Adipocyte (in vitro differentiated cells): Measurements from ENCODE around the gene NRCAM.

Experiments used
- DNase-seq: peaks from one replicate; pipeline ENCODE4 v3.0.0-alpha.2; 2015; ENCODE audit warnings: low read depth
- H3K27me3 ChIP-seq: replicated peaks from 2 replicates; pipeline ENCODE4 v1.7.0; 2013; ENCODE audit warnings: mild to moderate bottlenecking, low read length, moderate library complexity; ENCODE audit not compliant: control insufficient read depth, insufficient read depth
- H3K36me3 ChIP-seq: 2 replicates; pipeline ENCODE4 v1.7.0; 2013; ENCODE audit warnings: low read length, mild to moderate bottlenecking, moderate library complexity; ENCODE audit not compliant: control insufficient read depth, insufficient read depth, severe bottlenecking
- H3K4me1 ChIP-seq: 2 replicates; pipeline ENCODE4 v1.7.0; 2013; ENCODE audit warnings: mild to moderate bottlenecking, low read length, moderate library complexity; ENCODE audit not compliant: control insufficient read depth, insufficient read depth
- H3K4me3 ChIP-seq: 2 replicates; pipeline ENCODE4 v1.7.0; 2013; ENCODE audit warnings: mild to moderate bottlenecking, low read length, moderate library complexity
- H3K9ac ChIP-seq: 2 replicates; pipeline ENCODE4 v1.7.0; 2013; ENCODE audit warnings: mild to moderate bottlenecking, low read length, moderate library complexity
- H3K9me3 ChIP-seq: 2 replicates; pipeline ENCODE4 v1.7.0; 2013; ENCODE audit warnings: mild to moderate bottlenecking, low read length, moderate library complexity; ENCODE audit not compliant: control insufficient read depth

NRCAM gene

GRCh38 chr7:108112683-108113082 is 343.6 kb downstream of the NRCAM start:
- Histone ChIP-seq H3K27me3 (no peaks in the 10 kb centered on the region), H3K9ac (no peak overlapping the region), H3K9me3 (no peaks in the 10 kb centered on the region), H3K36me3 (no peaks in the 10 kb centered on the region), H3K4me3 (no peak overlapping the region), H3K4me1 (peaks cover 7% of the 10 kb centered on the region)
- DNase-seq, result no peak

- no peaks in the 10 kb centered on the region for H3K36me3 ChIP-seq
Measured at GRCh38 chr7:108109221-108109908, 346.9 kb downstream of the NRCAM start.

GRCh38 chr7:108108131-108108530 is 348.1 kb downstream of the NRCAM start:
- Histone ChIP-seq H3K27me3 (no peaks in the 10 kb centered on the region), H3K36me3 (no peaks in the 10 kb centered on the region), H3K4me1 (peaks cover 14% of the 10 kb centered on the region), H3K9me3 (no peaks in the 10 kb centered on the region), H3K4me3 (no peak overlapping the region), H3K9ac (no peak overlapping the region)
- no peak for DNase-seq

More at GRCh38 chr7:108109221-108109908, 346.9 kb downstream of the NRCAM start:
- peak; percentile 38 for DNase-seq
- Histone ChIP-seq H3K27me3 (no peaks in the 10 kb centered on the region), H3K4me1 (peaks cover 9% of the 10 kb centered on the region), H3K9me3 (no peaks in the 10 kb centered on the region), H3K4me3 (no peak overlapping the region), H3K9ac (no peak overlapping the region)

GRCh38 chr7:108104324-108104723 is 351.9 kb downstream of the NRCAM start:
- no peaks in the 10 kb centered on the region for H3K36me3 ChIP-seq
- H3K4me1 ChIP-seq, result peaks cover 20% of the 10 kb centered on the region
- no peaks in the 10 kb centered on the region for H3K27me3 ChIP-seq

GRCh38 chr7:108103558-108104298 is 352.5 kb downstream of the NRCAM start:
- no peaks in the 10 kb centered on the region for H3K9me3 ChIP-seq
- H3K36me3 ChIP-seq, result no peaks in the 10 kb centered on the region
- no peak for DNase-seq
- H3K4me3 ChIP-seq, result no peak overlapping the region
- peaks cover 21% of the 10 kb centered on the region for H3K4me1 ChIP-seq
- H3K9ac ChIP-seq, result no peak overlapping the region
- no peaks in the 10 kb centered on the region for H3K27me3 ChIP-seq

More at GRCh38 chr7:108104324-108104723, 351.9 kb downstream of the NRCAM start:
- no peak for DNase-seq
- no peak overlapping the region for H3K4me3 ChIP-seq
- no peaks in the 10 kb centered on the region for H3K9me3 ChIP-seq
- no peak overlapping the region for H3K9ac ChIP-seq

- no peaks in the 10 kb centered on the region for H3K27me3 ChIP-seq
- peaks cover 21% of the 10 kb centered on the region for H3K4me1 ChIP-seq
- no peak overlapping the region for H3K4me3 ChIP-seq
- no peak overlapping the region for H3K9ac ChIP-seq
- no peak for DNase-seq
- H3K9me3 ChIP-seq, result no peaks in the 10 kb centered on the region
- no peaks in the 10 kb centered on the region for H3K36me3 ChIP-seq
Measured at GRCh38 chr7:108102671-108103312, 353.4 kb downstream of the NRCAM start.

- H3K9me3 ChIP-seq, result no peaks in the 10 kb centered on the region
- no peaks in the 10 kb centered on the region for H3K36me3 ChIP-seq
- peaks cover 21% of the 10 kb centered on the region for H3K4me1 ChIP-seq
- no peak for DNase-seq
- no peaks in the 10 kb centered on the region for H3K27me3 ChIP-seq
- no peak overlapping the region for H3K4me3 ChIP-seq
- no peak overlapping the region for H3K9ac ChIP-seq
Measured at GRCh38 chr7:108101759-108102158, 354.5 kb downstream of the NRCAM start.

- H3K4me1 ChIP-seq, result peaks cover 35% of the 10 kb centered on the region
- no peaks in the 10 kb centered on the region for H3K36me3 ChIP-seq
- no peak overlapping the region for H3K4me3 ChIP-seq
- no peak overlapping the region for H3K9ac ChIP-seq
- no peaks in the 10 kb centered on the region for H3K27me3 ChIP-seq
- DNase-seq, result peak; percentile 57
- no peaks in the 10 kb centered on the region for H3K9me3 ChIP-seq
Measured at GRCh38 chr7:108099713-108100112, 356.5 kb downstream of the NRCAM start.

GRCh38 chr7:108097703-108098102 is 358.5 kb downstream of the NRCAM start:
- Histone ChIP-seq H3K9me3 (no peaks in the 10 kb centered on the region), H3K36me3 (no peaks in the 10 kb centered on the region), H3K4me3 (no peak overlapping the region), H3K9ac (no peak overlapping the region), H3K27me3 (no peaks in the 10 kb centered on the region), H3K4me1 (peaks cover 45% of the 10 kb centered on the region)
- no peak for DNase-seq
